ENCODE data around the gene GCH1.

DNA sequence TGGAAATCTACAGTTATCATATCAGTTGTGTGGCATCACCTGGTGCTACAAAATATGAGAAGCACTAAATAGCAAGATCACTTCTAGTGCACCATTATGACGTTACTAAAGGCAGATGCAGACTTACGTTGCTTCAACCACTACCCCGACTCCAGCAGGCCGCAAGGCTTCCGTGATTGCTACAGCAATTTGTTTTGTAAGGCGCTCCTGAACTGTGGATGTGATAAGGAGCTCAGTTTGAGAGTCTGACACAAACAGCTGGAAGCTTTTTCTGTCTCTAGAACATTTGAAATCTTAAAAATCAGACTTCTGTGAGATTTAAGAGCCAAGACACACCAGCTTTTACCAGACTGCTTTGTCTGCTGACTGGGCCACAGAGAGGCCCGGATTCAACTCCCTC, 57.0 kb downstream of the GCH1 start:
- TF ChIP-seq POLR2A (IDR thresholded peaks at IDR 0.05), result no peak
- TF ChIP-seq, protein P1, sequence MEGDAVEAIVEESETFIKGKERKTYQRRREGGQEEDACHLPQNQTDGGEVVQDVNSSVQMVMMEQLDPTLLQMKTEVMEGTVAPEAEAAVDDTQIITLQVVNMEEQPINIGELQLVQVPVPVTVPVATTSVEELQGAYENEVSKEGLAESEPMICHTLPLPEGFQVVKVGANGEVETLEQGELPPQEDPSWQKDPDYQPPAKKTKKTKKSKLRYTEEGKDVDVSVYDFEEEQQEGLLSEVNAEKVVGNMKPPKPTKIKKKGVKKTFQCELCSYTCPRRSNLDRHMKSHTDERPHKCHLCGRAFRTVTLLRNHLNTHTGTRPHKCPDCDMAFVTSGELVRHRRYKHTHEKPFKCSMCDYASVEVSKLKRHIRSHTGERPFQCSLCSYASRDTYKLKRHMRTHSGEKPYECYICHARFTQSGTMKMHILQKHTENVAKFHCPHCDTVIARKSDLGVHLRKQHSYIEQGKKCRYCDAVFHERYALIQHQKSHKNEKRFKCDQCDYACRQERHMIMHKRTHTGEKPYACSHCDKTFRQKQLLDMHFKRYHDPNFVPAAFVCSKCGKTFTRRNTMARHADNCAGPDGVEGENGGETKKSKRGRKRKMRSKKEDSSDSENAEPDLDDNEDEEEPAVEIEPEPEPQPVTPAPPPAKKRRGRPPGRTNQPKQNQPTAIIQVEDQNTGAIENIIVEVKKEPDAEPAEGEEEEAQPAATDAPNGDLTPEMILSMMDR (IDR thresholded peaks at IDR 0.05), result no peak

Measured in gastroesophageal sphincter (tissue), 3 donors.